ENCODE data around the gene GRK5. TPM values are rescaled to one million over a fixed set of nuclear protein-coding genes. Genes with fewer than 3 reads are reported as not detected.
A peak's percentile ranks its signal among the peaks of the same experiment; 100 is the strongest.

Gene GRK5
- total and polyA plus RNA-seq, 8 donors, result 10.9 to 95.9 (median 34.0) TPM

DNA sequence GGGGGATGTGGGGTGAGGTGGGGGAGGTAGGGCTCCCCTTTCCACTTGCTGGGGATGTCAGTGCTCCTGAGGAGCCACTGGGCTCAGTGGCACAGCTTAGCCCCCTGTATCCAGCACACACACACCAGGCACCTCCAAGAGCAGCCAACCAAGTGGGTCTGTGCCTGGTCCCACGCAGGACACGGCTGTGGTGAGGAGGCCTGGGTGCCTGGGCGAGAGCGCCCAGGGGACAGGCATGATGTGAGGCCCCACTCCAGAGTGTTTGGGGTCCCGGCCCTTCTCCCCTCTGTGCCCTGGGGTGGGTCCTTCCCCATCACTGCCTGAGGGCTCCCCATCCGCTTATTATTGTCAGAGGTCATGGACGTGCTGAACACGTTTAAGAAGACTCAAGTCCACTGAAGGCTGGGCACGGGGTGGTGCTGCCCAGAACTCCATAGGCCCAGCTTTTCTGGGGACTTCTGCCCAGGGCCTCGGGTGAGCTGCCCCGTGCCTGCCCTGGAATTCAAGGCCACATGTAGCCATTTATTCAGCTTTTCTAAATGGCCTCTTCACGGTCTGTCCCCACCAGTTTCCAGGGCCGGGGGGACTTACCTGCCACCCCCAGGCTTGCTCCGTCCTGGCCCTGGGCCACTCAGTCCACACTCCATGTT is 119.8 kb downstream of the GRK5 start:
- Histone ChIP-seq H3K4me3 (no peak overlapping the region), H3K4me1 (peaks cover 0 to 17% (median 12%) of the 10 kb centered on the region in 4 donors), H3K27ac (no peak overlapping the region), H3K36me3 (peaks cover 0 to 27% (median 19%) of the 10 kb centered on the region in 4 donors), H3K27me3 (no peaks in the 10 kb centered on the region), H3K9me3 (no peaks in the 10 kb centered on the region)
- 74 to 88% (median 83%) methylated on average over 7 to 14 of the region's 14 CpGs for WGBS, 5 donors
- TF ChIP-seq POLR2AphosphoS5 (IDR thresholded peaks at IDR 0.05) (no peak), CTCF (IDR thresholded peaks at IDR 0.05) (no peak), POLR2A (IDR thresholded peaks at IDR 0.05) (no peak), EP300 (IDR thresholded peaks at IDR 0.05) (no peak)
- intact Hi-C loops (cut with DNase I; ENCODE audit: low total_unique reads), result no loop called here
- no peak for DNase-seq

GRCh38 chr10:119328223-119328622 is 120.9 kb downstream of the GRK5 start:
- 85 to 97% (median 92%) methylated on average over 2 of the region's 2 CpGs for whole genome bisulfite sequencing, 5 donors
- TF ChIP-seq POLR2A (IDR thresholded peaks at IDR 0.05), result no peak
- TF ChIP-seq CTCF (IDR thresholded peaks at IDR 0.05), result no peak
- no peak for TF ChIP-seq EP300 (IDR thresholded peaks at IDR 0.05)
- TF ChIP-seq POLR2AphosphoS5 (IDR thresholded peaks at IDR 0.05), result no peak
- Histone ChIP-seq H3K27ac (no peak overlapping the region), H3K9me3 (no peaks in the 10 kb centered on the region), H3K4me3 (no peak overlapping the region), H3K36me3 (peaks cover 0 to 29% (median 19%) of the 10 kb centered on the region in 4 donors), H3K27me3 (no peaks in the 10 kb centered on the region), H3K4me1 (peaks cover 0 to 13% (median 9%) of the 10 kb centered on the region in 4 donors)
- intact Hi-C loops (cut with DNase I; ENCODE audit: low total_unique reads), result no loop called here
- DNase-seq, result no peak

DNA sequence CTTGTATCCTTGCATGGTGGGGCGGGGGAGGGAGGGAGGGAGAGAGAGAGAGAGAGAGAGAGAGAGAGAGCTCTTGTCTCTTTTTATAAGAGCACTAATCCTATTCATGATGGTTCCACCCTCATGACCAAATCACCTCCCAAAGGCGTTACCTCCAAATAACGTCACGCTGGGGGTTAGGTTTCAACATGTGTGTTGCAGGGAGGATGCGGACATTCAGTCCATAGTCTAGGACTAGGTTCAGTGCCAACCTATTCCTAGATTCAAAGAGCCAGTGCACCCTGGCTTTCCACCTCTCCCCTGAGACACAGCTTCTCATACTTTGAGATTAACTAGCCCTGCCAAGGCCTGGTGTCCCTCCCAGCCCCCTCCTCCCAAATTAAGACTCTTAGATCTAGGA is 123.0 kb downstream of the GRK5 start:
- DNase-seq, result no peak
- Histone ChIP-seq H3K27ac (no peak overlapping the region), H3K4me3 (no peak overlapping the region), H3K36me3 (peaks cover 0 to 38% (median 29%) of the 10 kb centered on the region in 4 donors), H3K9me3 (no peaks in the 10 kb centered on the region), H3K27me3 (no peaks in the 10 kb centered on the region), H3K4me1 (peaks cover 0 to 3% (median 1%) of the 10 kb centered on the region in 4 donors)
- 86 to 95% (median 87%) methylated on average over 5 of the region's 5 CpGs for WGBS, 5 donors
- TF ChIP-seq CTCF (IDR thresholded peaks at IDR 0.05) (no peak), EP300 (IDR thresholded peaks at IDR 0.05) (no peak), POLR2AphosphoS5 (IDR thresholded peaks at IDR 0.05) (no peak), POLR2A (IDR thresholded peaks at IDR 0.05) (no peak)
- intact Hi-C loops (cut with DNase I; ENCODE audit: low total_unique reads), result no loop called here

DNA sequence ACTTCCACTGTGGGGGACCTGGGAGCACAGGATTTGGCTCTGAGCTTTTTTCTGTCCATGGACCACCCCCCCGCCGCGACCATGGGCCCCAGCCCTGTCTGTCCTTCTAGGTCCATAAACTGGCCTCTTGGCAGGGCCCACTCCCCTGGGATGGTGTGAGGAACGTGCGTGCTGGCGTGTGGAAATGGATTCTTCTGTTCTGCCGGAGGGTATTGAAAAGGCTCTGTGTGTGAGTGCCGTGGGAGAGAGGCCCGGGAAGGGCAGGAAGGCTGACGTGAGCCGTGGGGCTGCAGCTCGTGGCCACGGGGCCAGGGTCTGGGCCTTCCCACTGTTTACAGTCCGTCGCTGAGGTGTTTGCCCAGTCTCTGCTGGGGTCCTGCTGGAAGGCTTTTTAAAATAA is 123.7 kb downstream of the GRK5 start:
- peaks cover 0 to 42% (median 32%) of the 10 kb centered on the region in 4 donors for H3K36me3 ChIP-seq
- H3K27ac ChIP-seq, result peak overlapping the region in 1 of 5 donors; percentile 24

More for the DNA sequence above, 123.7 kb downstream of the GRK5 start:
- TF ChIP-seq EP300 (IDR thresholded peaks at IDR 0.05) (no peak), POLR2AphosphoS5 (IDR thresholded peaks at IDR 0.05) (no peak), CTCF (IDR thresholded peaks at IDR 0.05) (no peak), POLR2A (IDR thresholded peaks at IDR 0.05) (no peak)
- 70 to 92% (median 85%) methylated on average over 15 of the region's 15 CpGs for WGBS, 5 donors
- DNase-seq, result peak in 1 of 2 donors; percentile 44
- Histone ChIP-seq H3K27me3 (no peaks in the 10 kb centered on the region), H3K4me3 (no peak overlapping the region), H3K4me1 (peaks cover 0 to 10% (median 5%) of the 10 kb centered on the region in 4 donors), H3K9me3 (no peaks in the 10 kb centered on the region)
- intact Hi-C loops (cut with DNase I; ENCODE audit: low total_unique reads), result no loop called here
